ENCODE data around the gene MTA2.
"Not testable (repeated sequence)": the region's sequence is repeated elsewhere in the genome, so short reads cannot be mapped to it uniquely, and the experiment has no call there.

The MTA2 gene

GRCh38 chr11:62565100-62565802 is 36.4 kb downstream of the MTA2 start:
- DNase-seq = no peak

GRCh38 chr11:62561677-62562230 is 39.9 kb downstream of the MTA2 start:
- DNase-seq = not testable (repeated sequence)

- peak; percentile 83 for DNase-seq
Observed at GRCh38 chr11:62560566-62561103, 41.0 kb downstream of the MTA2 start.

GRCh38 chr11:62559626-62560025 is 42.0 kb downstream of the MTA2 start:
- not testable (repeated sequence) for DNase-seq

- DNase-seq = no peak
Observed at GRCh38 chr11:62559204-62559603, 42.5 kb downstream of the MTA2 start.

GRCh38 chr11:62558669-62559068 is 43.0 kb downstream of the MTA2 start:
- no peak for DNase-seq

GRCh38 chr11:62556875-62557631 is 44.6 kb downstream of the MTA2 start:
- DNase-seq = peak; percentile 55

GRCh38 chr11:62556108-62556874 is 45.4 kb downstream of the MTA2 start:
- peak; percentile 75 for DNase-seq

- DNase-seq = peak; percentile 62
Observed at GRCh38 chr11:62555464-62556107, 46.1 kb downstream of the MTA2 start.

GRCh38 chr11:62554387-62555167 is 47.1 kb downstream of the MTA2 start:
- DNase-seq = no peak

GRCh38 chr11:62553839-62554361 is 47.8 kb downstream of the MTA2 start:
- DNase-seq = no peak

- DNase-seq = peak; percentile 47
Observed at GRCh38 chr11:62553080-62553838, 48.4 kb downstream of the MTA2 start.

- no peak for DNase-seq
Observed at GRCh38 chr11:62552485-62553079, 49.1 kb downstream of the MTA2 start.

- DNase-seq = not testable (repeated sequence)
Observed at GRCh38 chr11:62550478-62550877, 51.2 kb downstream of the MTA2 start.

- no peak for DNase-seq
Observed at GRCh38 chr11:62548545-62549335, 52.9 kb downstream of the MTA2 start.

GRCh38 chr11:62547691-62548281 is 53.9 kb downstream of the MTA2 start:
- DNase-seq = no peak

GRCh38 chr11:62546929-62547625 is 54.6 kb downstream of the MTA2 start:
- DNase-seq = no peak

Data from stimulated activated CD4-positive, alpha-beta T cell treated with anti-CD3 and anti-CD28 coated beads, Interleukin-4, amount 100 ng/mL, for 24 hours (primary cell).